Fibroblast of villous mesenchyme (primary cell): ENCODE data around the gene CLSTN1. TPM values are rescaled to one million over a fixed set of nuclear protein-coding genes. Genes with fewer than 3 reads are reported as not detected.

Experiments used
- DNase-seq: peaks from one replicate; pipeline ENCODE4 v3.0.0-alpha.2; 2010; ENCODE audit warnings: low read depth
- H3K4me3 ChIP-seq: 2 replicates; pipeline ENCODE4 v1.5.1; 2011; ENCODE audit warnings: low read depth, mild to moderate bottlenecking, low read length
- total RNA-seq: library from RNA; depleted of rRNA; stranded (reverse); fragments of >200 nt; gene quantifications from 2 replicates; pipeline ENCODE4 v1.2.3, GENCODE V29; 2012
- TF ChIP-seq, protein P1 (sequence below): IDR thresholded peaks from 2 replicates; pipeline ENCODE4 v1.5.1; 2012; ENCODE audit warnings: low read depth, mild to moderate bottlenecking, low read length; ENCODE audit not compliant: insufficient read depth

Gene CLSTN1
- total RNA-seq, 1 donor: 126 TPM

DNA sequence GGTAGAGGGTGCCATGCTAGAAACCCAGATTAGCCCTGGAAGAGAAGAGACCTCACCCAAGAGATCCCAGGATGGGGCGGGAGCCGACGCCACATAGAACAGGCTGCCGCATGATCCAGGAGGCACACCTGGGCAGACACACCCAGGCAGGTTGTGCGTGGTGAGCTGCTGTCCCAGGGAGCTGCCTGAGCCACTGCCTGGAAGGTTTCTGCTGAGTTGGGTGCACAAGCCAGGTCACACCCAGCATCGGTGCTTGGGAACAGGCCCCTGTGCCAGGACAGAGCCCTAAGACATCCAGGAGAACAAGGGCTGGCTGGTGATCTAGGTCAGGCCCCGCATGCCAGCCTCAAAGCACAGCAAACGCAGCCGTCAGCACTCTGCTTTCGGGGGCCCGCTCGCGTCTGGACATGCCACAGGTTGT, 46.1 kb upstream of the CLSTN1 start:
- TF ChIP-seq, protein P1, sequence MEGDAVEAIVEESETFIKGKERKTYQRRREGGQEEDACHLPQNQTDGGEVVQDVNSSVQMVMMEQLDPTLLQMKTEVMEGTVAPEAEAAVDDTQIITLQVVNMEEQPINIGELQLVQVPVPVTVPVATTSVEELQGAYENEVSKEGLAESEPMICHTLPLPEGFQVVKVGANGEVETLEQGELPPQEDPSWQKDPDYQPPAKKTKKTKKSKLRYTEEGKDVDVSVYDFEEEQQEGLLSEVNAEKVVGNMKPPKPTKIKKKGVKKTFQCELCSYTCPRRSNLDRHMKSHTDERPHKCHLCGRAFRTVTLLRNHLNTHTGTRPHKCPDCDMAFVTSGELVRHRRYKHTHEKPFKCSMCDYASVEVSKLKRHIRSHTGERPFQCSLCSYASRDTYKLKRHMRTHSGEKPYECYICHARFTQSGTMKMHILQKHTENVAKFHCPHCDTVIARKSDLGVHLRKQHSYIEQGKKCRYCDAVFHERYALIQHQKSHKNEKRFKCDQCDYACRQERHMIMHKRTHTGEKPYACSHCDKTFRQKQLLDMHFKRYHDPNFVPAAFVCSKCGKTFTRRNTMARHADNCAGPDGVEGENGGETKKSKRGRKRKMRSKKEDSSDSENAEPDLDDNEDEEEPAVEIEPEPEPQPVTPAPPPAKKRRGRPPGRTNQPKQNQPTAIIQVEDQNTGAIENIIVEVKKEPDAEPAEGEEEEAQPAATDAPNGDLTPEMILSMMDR: no peak
- no peak for DNase-seq
- no peak overlapping the region for H3K4me3 ChIP-seq

GRCh38 chr1:9868244-9868590, 44.5 kb upstream of the CLSTN1 start:
- TF ChIP-seq, protein P1: no peak
- no peak for DNase-seq
- no peak overlapping the region for H3K4me3 ChIP-seq

- DNase-seq: peak; percentile 70
- TF ChIP-seq, protein P1: peak; percentile 94
- no peak overlapping the region for H3K4me3 ChIP-seq
These were observed 43.9 kb upstream of the CLSTN1 start for GRCh38 chr1:9867408-9868243.

DNA sequence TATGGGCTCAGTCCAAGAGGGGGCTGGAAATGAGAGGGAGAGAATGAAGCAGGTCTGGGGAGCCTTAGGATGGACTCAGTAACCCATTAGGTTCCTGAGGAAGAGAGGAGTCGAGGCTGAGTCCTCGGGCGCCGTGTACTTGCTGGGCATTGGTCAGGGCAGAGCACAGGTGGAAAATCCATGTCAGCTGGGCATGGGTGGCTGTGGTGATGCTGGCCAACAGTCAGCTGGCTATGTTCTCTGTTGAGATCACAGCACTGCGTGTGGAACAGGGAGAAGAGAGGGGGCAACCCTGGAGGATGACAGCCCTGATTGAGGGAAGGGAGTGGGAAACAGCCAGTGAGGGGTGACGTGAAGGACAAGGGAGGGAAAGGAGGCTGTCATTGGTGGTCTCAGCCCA, 43.1 kb upstream of the CLSTN1 start:
- no peak overlapping the region for H3K4me3 ChIP-seq
- DNase-seq: no peak
- TF ChIP-seq, protein P1: no peak

- H3K4me3 ChIP-seq: no peak overlapping the region
- TF ChIP-seq, protein P1: no peak
- no peak for DNase-seq
These were observed 42.0 kb upstream of the CLSTN1 start for GRCh38 chr1:9865724-9866123.

GRCh38 chr1:9863371-9863770, 39.6 kb upstream of the CLSTN1 start:
- H3K4me3 ChIP-seq: no peak overlapping the region
- DNase-seq: no peak
- TF ChIP-seq, protein P1: no peak

- no peak for DNase-seq
- TF ChIP-seq, protein P1: no peak
These were observed 37.6 kb upstream of the CLSTN1 start for GRCh38 chr1:9861360-9861759.

More at GRCh38 chr1:9861360-9861759, 37.6 kb upstream of the CLSTN1 start:
- no peak overlapping the region for H3K4me3 ChIP-seq
